Endodermal cell (in vitro differentiated cells): ENCODE data around the gene GTPBP4. TPM values are rescaled to one million over a fixed set of nuclear protein-coding genes. Genes with fewer than 3 reads are reported as not detected.

Experiments
- DNase-seq: peaks from one replicate; pipeline ENCODE4 v3.0.0-alpha.2; 2017
- H3K27ac ChIP-seq: 2 replicates; pipeline ENCODE4 v1.5.1; 2013; ENCODE audit warnings: mild to moderate bottlenecking, low read depth, low read length, moderate library complexity
- H3K27me3 ChIP-seq: 2 replicates; pipeline ENCODE4 v1.6.1; 2013; ENCODE audit warnings: mild to moderate bottlenecking, low read length, moderate library complexity; ENCODE audit not compliant: insufficient read depth, control insufficient read depth, poor library complexity, severe bottlenecking
- H3K36me3 ChIP-seq: 2 replicates; pipeline ENCODE4 v1.7.0; 2013; ENCODE audit warnings: mild to moderate bottlenecking, low read length, moderate library complexity; ENCODE audit not compliant: control insufficient read depth, insufficient read depth
- H3K4me1 ChIP-seq: one replicate; pipeline ENCODE4 v1.7.0; 2013; ENCODE audit warnings: low read length; ENCODE audit not compliant: control insufficient read depth, insufficient read depth
- H3K4me3 ChIP-seq: 2 replicates; pipeline ENCODE4 v1.5.1; 2013; ENCODE audit warnings: mild to moderate bottlenecking, low read length, moderate library complexity
- H3K9ac ChIP-seq: 2 replicates; pipeline ENCODE4 v1.6.1; 2013; ENCODE audit warnings: mild to moderate bottlenecking, low read length, moderate library complexity; ENCODE audit not compliant: poor library complexity, severe bottlenecking; ENCODE audit errors: extremely low read depth
- H3K9me3 ChIP-seq: 2 replicates; pipeline ENCODE4 v1.6.1; 2013; ENCODE audit warnings: mild to moderate bottlenecking, low read length, moderate library complexity; ENCODE audit not compliant: control insufficient read depth
- H3K27ac Mint-ChIP-seq: 2 replicates; pipeline ENCODE4 v1.8.0; 2020; ENCODE audit warnings: mixed read lengths
- H3K27me3 Mint-ChIP-seq: 2 replicates; pipeline ENCODE4 v1.8.0; 2021; ENCODE audit warnings: mild to moderate bottlenecking, mixed read lengths; ENCODE audit not compliant: insufficient read depth
- H3K36me3 Mint-ChIP-seq: 2 replicates; pipeline ENCODE4 v1.8.0; 2020; ENCODE audit warnings: low read depth, mixed read lengths
- H3K4me1 Mint-ChIP-seq: 2 replicates; pipeline ENCODE4 v1.8.0; 2020; ENCODE audit warnings: mixed read lengths
- H3K4me3 Mint-ChIP-seq: 2 replicates; pipeline ENCODE4 v1.8.0; 2020; ENCODE audit warnings: mild to moderate bottlenecking, moderate library complexity, mixed read lengths
- H3K9me3 Mint-ChIP-seq: 2 replicates; pipeline ENCODE4 v1.8.0; 2020; ENCODE audit warnings: mild to moderate bottlenecking, mixed read lengths
- CTCF ChIP-seq: fragments of 200-600 bp; sonication (generic); conservative IDR thresholded peaks from 2 replicates; pipeline ENCODE4 v1.5.0; 2021; ENCODE audit warnings: antibody characterized with exemption, mild to moderate bottlenecking
- WGBS, 2 experiments: methylation state at CpG; one replicate each; pipeline versions ENCODE4 v1.1.5 to v1.1.7; 2013; ENCODE audit warnings: missing lambda C conversion rate in 2 of 2, mixed read lengths in 1 of 2; ENCODE audit not compliant: insufficient coverage in 1 of 2, insufficient read length in 1 of 2; 5-methylcytosine and 5-hydroxymethylcytosine counted together
- total RNA-seq, 2 donors: library from RNA; stranded (reverse); fragmentation: NEBNext Ultra II Directional in 1 of 2; extraction: Animal tissue kit (Norgen Biotek cat#: 25700) in 1 of 2; gene quantifications; 2 replicates in 1 of 2; 3 replicates in 1 of 2; pipeline ENCODE4 v1.2.1, GENCODE V29; 2021

GTPBP4 gene
- total RNA-seq, 2 donors from 2014 or later, result 67.2 to 70.9 TPM

- H3K9me3 Mint-ChIP-seq, result no peaks in the 10 kb centered on the region
- H3K27me3 Mint-ChIP-seq, result peaks cover 12% of the 10 kb centered on the region
These were observed 38.8 kb upstream of the GTPBP4 start for GRCh38 chr10:949446-949845.

GRCh38 chr10:953836-954235 is 34.4 kb upstream of the GTPBP4 start:
- no peak overlapping the region for H3K4me3 ChIP-seq
- DNase-seq, result no peak
- peaks cover 2% of the 10 kb centered on the region for H3K4me1 Mint-ChIP-seq
- no peaks in the 10 kb centered on the region for H3K9me3 ChIP-seq
- WGBS, 2 experiments, result 93 to 97% methylated on average over 8 to 11 of the region's 11 CpGs
- no peaks in the 10 kb centered on the region for H3K9me3 Mint-ChIP-seq
- H3K36me3 ChIP-seq, result no peaks in the 10 kb centered on the region
- no peaks in the 10 kb centered on the region for H3K36me3 Mint-ChIP-seq
- no peaks in the 10 kb centered on the region for H3K27me3 ChIP-seq
- H3K27ac Mint-ChIP-seq, result no peak overlapping the region
- TF ChIP-seq CTCF, result no peak
- no peaks in the 10 kb centered on the region for H3K4me1 ChIP-seq
- H3K9ac ChIP-seq, result no peak overlapping the region
- H3K4me3 Mint-ChIP-seq, result no peak overlapping the region
- H3K27me3 Mint-ChIP-seq, result peaks cover 12% of the 10 kb centered on the region
- H3K27ac ChIP-seq, result no peak overlapping the region

More at GRCh38 chr10:949446-949845, 38.8 kb upstream of the GTPBP4 start:
- no peaks in the 10 kb centered on the region for H3K36me3 Mint-ChIP-seq
- Histone ChIP-seq H3K36me3 (no peaks in the 10 kb centered on the region), H3K9me3 (no peaks in the 10 kb centered on the region), H3K27ac (no peak overlapping the region), H3K27me3 (no peaks in the 10 kb centered on the region), H3K4me3 (no peak overlapping the region), H3K9ac (no peak overlapping the region), H3K4me1 (no peaks in the 10 kb centered on the region)
- DNase-seq, result no peak
- no peaks in the 10 kb centered on the region for H3K4me1 Mint-ChIP-seq
- no peak overlapping the region for H3K4me3 Mint-ChIP-seq
- no peak overlapping the region for H3K27ac Mint-ChIP-seq
- 88 to 92% methylated on average over 5 to 9 of the region's 9 CpGs for WGBS, 2 experiments
- TF ChIP-seq CTCF, result no peak

- H3K4me3 ChIP-seq, result no peak overlapping the region
- Mint-ChIP-seq H3K4me1 (peaks cover 2% of the 10 kb centered on the region), H3K36me3 (no peaks in the 10 kb centered on the region), H3K9me3 (no peaks in the 10 kb centered on the region), H3K27ac (no peak overlapping the region), H3K27me3 (peaks cover 12% of the 10 kb centered on the region), H3K4me3 (no peak overlapping the region)
- no peak overlapping the region for H3K27ac ChIP-seq
- no peaks in the 10 kb centered on the region for H3K27me3 ChIP-seq
- H3K36me3 ChIP-seq, result no peaks in the 10 kb centered on the region
- no peak for TF ChIP-seq CTCF
- H3K9me3 ChIP-seq, result no peaks in the 10 kb centered on the region
- H3K4me1 ChIP-seq, result no peaks in the 10 kb centered on the region
- 94 to 96% methylated on average over 11 to 20 of the region's 21 CpGs for WGBS, 2 experiments
- no peak for DNase-seq
- no peak overlapping the region for H3K9ac ChIP-seq
These were observed 33.8 kb upstream of the GTPBP4 start for GRCh38 chr10:954396-954795.
